ENCODE measurements around the gene CFAP53. TPM values are rescaled to one million over a fixed set of nuclear protein-coding genes. Genes with fewer than 3 reads are reported as not detected.

The CFAP53 gene, protein sequence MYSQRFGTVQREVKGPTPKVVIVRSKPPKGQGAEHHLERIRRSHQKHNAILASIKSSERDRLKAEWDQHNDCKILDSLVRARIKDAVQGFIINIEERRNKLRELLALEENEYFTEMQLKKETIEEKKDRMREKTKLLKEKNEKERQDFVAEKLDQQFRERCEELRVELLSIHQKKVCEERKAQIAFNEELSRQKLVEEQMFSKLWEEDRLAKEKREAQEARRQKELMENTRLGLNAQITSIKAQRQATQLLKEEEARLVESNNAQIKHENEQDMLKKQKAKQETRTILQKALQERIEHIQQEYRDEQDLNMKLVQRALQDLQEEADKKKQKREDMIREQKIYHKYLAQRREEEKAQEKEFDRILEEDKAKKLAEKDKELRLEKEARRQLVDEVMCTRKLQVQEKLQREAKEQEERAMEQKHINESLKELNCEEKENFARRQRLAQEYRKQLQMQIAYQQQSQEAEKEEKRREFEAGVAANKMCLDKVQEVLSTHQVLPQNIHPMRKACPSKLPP
- total RNA-seq (0.16 and 0.18 TPM in 2 replicates), polyA plus RNA-seq (0.10 and 0.12 TPM in 2 replicates), polyA minus RNA-seq (not detected in 2 replicates), Bru-seq, nascent RNA (percentile 20 among the genes with signal in this experiment), BruChase-seq, experiment 1, labeled RNA remaining after a 6-hour chase (percentile 45 among the genes with signal in this experiment), BruChase-seq, experiment 2, labeled RNA remaining after a 2-hour chase (percentile 32 among the genes with signal in this experiment)
- polyA plus RNA-seq (2011; cell fraction: cytosol; rRNA removed) = 0.06 and 0.10 TPM in 2 replicates
- polyA plus RNA-seq (2011; cell fraction: nucleus; rRNA removed) = 0.14 and 0.17 TPM in 2 replicates
- polyA plus RNA-seq (2012) = 0.18 TPM in 1 of 2 replicates, not detected in the other
- 0.72 TPM for polyA minus RNA-seq (2011; cell fraction: cytosol; rRNA and poly(A)+ RNA removed)
- polyA minus RNA-seq (2011; cell fraction: nucleus; rRNA and poly(A)+ RNA removed) = not detected in 2 replicates
- long read RNA-seq, partial matches to known transcripts = 1 of 2 reads
- long read RNA-seq, other reads (novel, unspliced or antisense) = 1 of 2 reads

DNA sequence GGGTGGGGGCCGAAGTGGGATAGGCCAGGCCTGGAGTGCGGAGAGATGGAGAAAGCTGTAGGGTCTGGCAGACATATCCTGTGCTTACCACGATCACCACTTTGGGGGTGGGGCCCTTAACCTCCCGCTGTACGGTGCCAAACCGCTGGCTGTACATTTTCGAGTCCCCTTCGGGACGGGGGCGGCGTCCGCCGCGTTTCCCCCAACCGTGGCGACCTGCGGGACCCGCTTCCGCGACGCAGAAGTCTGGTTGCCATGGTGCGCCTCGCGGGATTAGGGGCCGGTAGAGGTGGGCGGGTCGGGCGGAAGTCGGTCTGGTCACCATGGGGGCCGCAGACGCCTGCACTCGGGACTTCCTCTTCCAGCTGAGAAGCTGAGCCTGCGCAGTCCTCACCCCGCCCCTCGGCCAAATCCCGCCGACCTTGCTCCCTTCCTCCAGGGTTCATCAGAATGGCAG is at the start of gene CFAP53:
Gene CFAP53, minus strand, starts transcription at position 248 of the 457 bp plus-strand sequence. Its CDS starts 91 bp downstream, at position 157.
- H3K27ac ChIP-seq (ENCODE audit: insufficient read depth, low read depth, low read length) = no peak within 1 kb of the TSS
- DNase-seq (ENCODE audit: low read depth, low spot score) = peak; percentile 89
- ChIA-PET CTCF (interaction anchor here (0.8 to 3.3 kb wide), 4 partner anchors 15 to 91 kb away, joined by 3 to 26 read pairs (median 5); partner anchors contain the start of gene MBD1), POLR2A (interaction anchor here (1.3 kb wide), 1 partner anchor 15 kb away, joined by 4 read pairs; the partner anchor contains the start of gene MBD1)
- peaks cover 10% of the 10 kb centered on the region for H3K4me1 ChIP-seq (ENCODE audit: control insufficient read depth, extremely low read depth, insufficient read depth, low read length)
- intact Hi-C loops (cut with micrococcal nuclease) = loop anchor here (2.0 to 5.0 kb wide), 2 partner anchors 109 to 254 kb away; partner anchors contain the start of gene SKA1
- no peaks in the 10 kb centered on the region for H3K9me3 ChIP-seq (replicated peaks; ENCODE audit: control insufficient read depth, insufficient read depth, low read length)
- H3K9me1 ChIP-seq (replicated peaks; ENCODE audit: control insufficient read depth, extremely low read depth, insufficient read depth, low read length) = no peaks in the 10 kb centered on the region
- peak; percentile 94 for FAIRE-seq
- peaks cover 0 to 10% of the 10 kb centered on the region in 2 experiments for H3K36me3 ChIP-seq (ENCODE audit: control insufficient read depth in 2 of 2, extremely low read depth in 1 of 2, insufficient read depth in 2 of 2, low read length in 2 of 2)
- H3K4me3 ChIP-seq (replicated peaks in 1 of 3; ENCODE audit: insufficient read depth in 1 of 3, low read depth in 1 of 3, low read length in 3 of 3) = peak within 1 kb of the TSS; percentile 14 to 58 (median 36)
- H3K9ac ChIP-seq (replicated peaks; ENCODE audit: extremely low read depth, insufficient read depth, low read length) = peak within 1 kb of the TSS; percentile 53
- H3K27me3 ChIP-seq (ENCODE audit: control insufficient read depth in 2 of 2, insufficient read depth in 2 of 2, low read length in 2 of 2) = peaks cover 1 to 18% of the 10 kb centered on the region in 2 experiments
- BruUV-seq (replicated peaks) = no TSS peak
- peak; percentile 64 for TF ChIP-seq POLR2AphosphoS5 (IDR thresholded peaks at IDR 0.05; ENCODE audit: insufficient read depth, low read depth, low read length)
- no peak for TF ChIP-seq GATA2 (IDR thresholded peaks at IDR 0.05; ENCODE audit: insufficient read depth, insufficient read length, low read depth, low read length)
- no peaks in the 10 kb centered on the region for H4K20me1 ChIP-seq (replicated peaks; ENCODE audit: control insufficient read depth, extremely low read depth, insufficient read depth, low read length)
- dilution Hi-C loops (cut with MboI; ENCODE audit: extremely low pct_ligation_motif_present, low sequenced_read_pairs) = no loop called here
- no peaks in the 10 kb centered on the region for H3K79me2 ChIP-seq (ENCODE audit: control insufficient read depth, insufficient read depth, low read length)
- peak within 1 kb of the TSS; percentile 71 for H2AFZ ChIP-seq (ENCODE audit: low read depth, low read length)
- H3K4me2 ChIP-seq (ENCODE audit: insufficient read depth, low read length) = peak within 1 kb of the TSS; percentile 73
